ENCODE measurements around the gene TPRN. TPM values are rescaled to one million over a fixed set of nuclear protein-coding genes. Genes with fewer than 3 reads are reported as not detected.

The TPRN gene
- total RNA-seq, 1 donor from 2014 or later: 19.8 TPM

DNA sequence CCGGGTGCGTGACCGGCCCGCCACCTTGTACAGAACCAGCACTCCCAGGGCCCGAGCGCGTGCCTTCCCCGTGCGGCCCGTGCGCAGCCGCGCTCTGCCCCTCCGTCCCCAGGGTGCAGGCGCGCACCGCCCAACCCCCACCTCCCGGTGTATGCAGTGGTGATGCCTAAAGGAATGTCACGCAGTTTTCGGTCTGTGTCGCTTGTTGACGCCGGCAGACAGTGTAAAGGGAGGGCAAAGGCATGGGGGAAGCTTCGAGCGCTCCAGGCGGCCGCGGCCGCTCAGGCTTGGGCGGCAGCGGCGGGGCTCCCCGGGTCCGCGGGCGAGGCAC, 32.0 kb downstream of the TPRN start:
- Mint-ChIP-seq H3K9me3 (ENCODE audit: unreplicated experiment) (no peaks in the 10 kb centered on the region), H3K4me1 (ENCODE audit: unreplicated experiment) (peaks cover 5% of the 10 kb centered on the region), H3K27ac (ENCODE audit: unreplicated experiment) (no peak overlapping the region), H3K27me3 (ENCODE audit: unreplicated experiment) (peaks cover 23% of the 10 kb centered on the region), H3K36me3 (ENCODE audit: unreplicated experiment) (no peaks in the 10 kb centered on the region), H3K4me3 (ENCODE audit: unreplicated experiment) (peak overlapping the region; percentile 55)
- no peak for DNase-seq (ENCODE audit: extremely low spot score, unreplicated experiment)
- TF ChIP-seq, protein P1, sequence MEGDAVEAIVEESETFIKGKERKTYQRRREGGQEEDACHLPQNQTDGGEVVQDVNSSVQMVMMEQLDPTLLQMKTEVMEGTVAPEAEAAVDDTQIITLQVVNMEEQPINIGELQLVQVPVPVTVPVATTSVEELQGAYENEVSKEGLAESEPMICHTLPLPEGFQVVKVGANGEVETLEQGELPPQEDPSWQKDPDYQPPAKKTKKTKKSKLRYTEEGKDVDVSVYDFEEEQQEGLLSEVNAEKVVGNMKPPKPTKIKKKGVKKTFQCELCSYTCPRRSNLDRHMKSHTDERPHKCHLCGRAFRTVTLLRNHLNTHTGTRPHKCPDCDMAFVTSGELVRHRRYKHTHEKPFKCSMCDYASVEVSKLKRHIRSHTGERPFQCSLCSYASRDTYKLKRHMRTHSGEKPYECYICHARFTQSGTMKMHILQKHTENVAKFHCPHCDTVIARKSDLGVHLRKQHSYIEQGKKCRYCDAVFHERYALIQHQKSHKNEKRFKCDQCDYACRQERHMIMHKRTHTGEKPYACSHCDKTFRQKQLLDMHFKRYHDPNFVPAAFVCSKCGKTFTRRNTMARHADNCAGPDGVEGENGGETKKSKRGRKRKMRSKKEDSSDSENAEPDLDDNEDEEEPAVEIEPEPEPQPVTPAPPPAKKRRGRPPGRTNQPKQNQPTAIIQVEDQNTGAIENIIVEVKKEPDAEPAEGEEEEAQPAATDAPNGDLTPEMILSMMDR (IDR thresholded peaks at IDR 0.05): no peak

DNA sequence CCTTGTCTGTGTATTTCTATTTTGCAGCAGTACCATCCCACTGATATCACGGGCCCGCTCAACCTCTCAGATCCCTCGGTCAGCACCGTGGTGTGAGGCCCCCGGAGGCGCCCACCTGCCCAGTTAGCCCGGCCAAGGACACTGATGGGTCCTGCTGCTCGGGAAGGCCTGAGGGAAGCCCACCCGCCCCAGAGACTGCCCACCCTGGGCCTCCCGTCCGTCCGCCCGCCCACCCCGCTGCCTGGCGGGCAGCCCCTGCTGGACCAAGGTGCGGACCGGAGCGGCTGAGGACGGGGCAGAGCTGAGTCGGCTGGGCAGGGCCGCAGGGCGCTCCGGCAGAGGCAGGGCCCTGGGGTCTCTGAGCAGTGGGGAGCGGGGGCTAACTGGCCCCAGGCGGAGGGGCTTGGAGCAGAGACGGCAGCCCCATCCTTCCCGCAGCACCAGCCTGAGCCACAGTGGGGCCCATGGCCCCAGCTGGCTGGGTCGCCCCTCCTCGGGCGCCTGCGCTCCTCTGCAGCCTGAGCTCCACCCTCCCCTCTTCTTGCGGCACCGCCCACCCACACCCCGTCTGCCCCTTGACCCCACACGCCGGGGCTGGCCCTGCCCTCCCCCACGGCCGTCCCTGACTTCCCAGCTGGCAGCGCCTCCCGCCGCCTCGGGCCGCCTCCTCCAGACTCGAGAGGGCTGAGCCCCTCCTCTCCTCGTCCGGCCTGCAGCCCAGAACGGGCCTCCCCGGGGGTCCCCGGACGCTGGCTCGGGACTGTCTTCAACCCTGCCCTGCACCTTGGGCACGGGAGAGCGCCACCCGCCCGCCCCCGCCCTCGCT, 32.6 kb downstream of the TPRN start:
- Mint-ChIP-seq H3K4me3 (ENCODE audit: unreplicated experiment) (peak overlapping the region; percentile 38), H3K9me3 (ENCODE audit: unreplicated experiment) (no peaks in the 10 kb centered on the region), H3K27me3 (ENCODE audit: unreplicated experiment) (peaks cover 25% of the 10 kb centered on the region), H3K36me3 (ENCODE audit: unreplicated experiment) (no peaks in the 10 kb centered on the region), H3K4me1 (ENCODE audit: unreplicated experiment) (peaks cover 5% of the 10 kb centered on the region), H3K27ac (ENCODE audit: unreplicated experiment) (no peak overlapping the region)
- DNase-seq (ENCODE audit: extremely low spot score, unreplicated experiment): no peak
- TF ChIP-seq, protein P1 (IDR thresholded peaks at IDR 0.05): no peak

DNA sequence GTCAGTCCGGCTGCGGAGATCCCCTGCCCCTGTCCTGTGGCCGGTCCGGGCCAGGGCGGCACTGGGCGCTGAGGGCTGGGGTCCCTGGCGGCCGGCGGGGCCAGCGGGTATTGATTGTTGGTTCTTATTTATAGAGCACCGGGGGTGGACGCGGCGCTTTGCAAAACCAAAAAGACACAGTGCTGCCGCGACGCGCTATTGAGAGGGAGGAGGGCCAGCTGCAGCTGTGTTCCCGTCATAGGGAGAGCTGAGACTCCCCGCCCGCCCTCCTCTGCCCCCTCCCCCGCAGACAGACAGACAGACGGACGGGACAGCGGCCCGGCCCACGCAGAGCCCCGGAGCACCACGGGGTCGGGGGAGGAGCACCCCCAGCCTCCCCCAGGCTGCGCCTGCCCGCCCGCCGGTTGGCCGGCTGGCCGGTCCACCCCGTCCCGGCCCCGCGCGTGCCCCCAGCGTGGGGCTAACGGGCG, 33.2 kb downstream of the TPRN start:
- no peaks in the 10 kb centered on the region for H3K9me3 Mint-ChIP-seq (ENCODE audit: unreplicated experiment)
- no peaks in the 10 kb centered on the region for H3K36me3 Mint-ChIP-seq (ENCODE audit: unreplicated experiment)
- H3K27ac Mint-ChIP-seq (ENCODE audit: unreplicated experiment): no peak overlapping the region
- peaks cover 25% of the 10 kb centered on the region for H3K27me3 Mint-ChIP-seq (ENCODE audit: unreplicated experiment)
- DNase-seq (ENCODE audit: extremely low spot score, unreplicated experiment): no peak
- TF ChIP-seq, protein P1 (IDR thresholded peaks at IDR 0.05): no peak
- H3K4me3 Mint-ChIP-seq (ENCODE audit: unreplicated experiment): no peak overlapping the region
- H3K4me1 Mint-ChIP-seq (ENCODE audit: unreplicated experiment): peaks cover 5% of the 10 kb centered on the region

DNA sequence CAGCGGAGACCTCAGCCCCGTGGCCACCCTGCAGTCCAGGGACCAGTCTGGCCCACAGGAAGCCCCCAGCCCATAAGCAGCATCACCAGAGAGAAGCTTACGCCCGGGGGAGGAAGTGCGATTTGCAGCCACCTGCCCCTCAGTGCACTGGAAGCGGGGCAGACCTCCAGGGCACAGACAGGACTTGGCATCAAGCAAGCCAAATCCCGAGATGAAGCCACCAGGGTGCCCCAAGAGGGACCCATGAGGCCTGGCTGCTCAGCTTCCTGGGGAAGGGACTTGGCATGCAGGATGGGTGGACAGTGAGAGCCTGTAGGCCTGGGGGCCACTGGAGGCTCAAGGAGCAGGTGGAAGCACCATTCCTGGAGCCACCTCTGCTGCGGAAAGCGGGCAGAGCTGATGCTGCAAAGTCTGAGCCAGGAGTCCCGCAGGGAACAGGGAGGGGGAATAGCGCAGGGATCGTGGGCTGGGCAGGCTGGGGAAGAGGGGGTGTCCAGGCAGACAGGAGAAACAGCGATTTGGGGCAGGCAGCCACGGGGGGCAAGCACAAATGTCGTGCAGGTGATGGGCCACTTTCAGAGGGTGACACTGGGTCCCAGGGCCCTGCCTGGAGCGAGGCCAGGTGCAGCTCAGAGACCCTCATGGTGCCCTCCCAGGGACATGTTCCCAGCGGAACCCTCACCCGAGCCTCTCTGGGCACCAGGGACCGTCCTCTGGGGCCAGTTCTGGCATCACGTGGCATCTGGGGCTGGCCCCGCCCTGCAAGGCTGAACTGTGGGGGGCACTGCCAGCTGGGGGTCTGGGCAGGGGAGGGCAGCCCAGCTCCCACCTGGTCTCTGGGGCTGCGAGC, 33.9 kb downstream of the TPRN start:
- Mint-ChIP-seq H3K27ac (ENCODE audit: unreplicated experiment) (no peak overlapping the region), H3K4me1 (ENCODE audit: unreplicated experiment) (peaks cover 5% of the 10 kb centered on the region), H3K36me3 (ENCODE audit: unreplicated experiment) (no peaks in the 10 kb centered on the region), H3K4me3 (ENCODE audit: unreplicated experiment) (no peak overlapping the region), H3K9me3 (ENCODE audit: unreplicated experiment) (no peaks in the 10 kb centered on the region), H3K27me3 (ENCODE audit: unreplicated experiment) (peaks cover 25% of the 10 kb centered on the region)
- DNase-seq (ENCODE audit: extremely low spot score, unreplicated experiment): no peak
- TF ChIP-seq, protein P1 (IDR thresholded peaks at IDR 0.05): no peak

Data from osteocyte (in vitro differentiated cells).